Measurements from ENCODE around the gene SLIT3. TPM values are rescaled to one million over a fixed set of nuclear protein-coding genes. Genes with fewer than 3 reads are reported as not detected.

The SLIT3 gene
- total RNA-seq, 1 experiment from 2014 or later = 0.10 TPM

GRCh38 chr5:168686837-168687236 is 614.1 kb downstream of the SLIT3 start:
- Histone ChIP-seq H3K79me2 (ENCODE audit: insufficient read depth, low read length) (no peaks in the 10 kb centered on the region), H3K9me3 (ENCODE audit: control insufficient read depth in 1 of 2, insufficient read depth in 1 of 2, low read depth in 1 of 2, low read length in 2 of 2) (no peaks in the 10 kb centered on the region), H4K20me1 (ENCODE audit: insufficient read depth) (no peaks in the 10 kb centered on the region), H3K27me3 (ENCODE audit: insufficient read depth, low read length) (peaks cover 21% of the 10 kb centered on the region), H3K36me3 (ENCODE audit: control insufficient read depth in 1 of 2, insufficient read depth in 2 of 2, low read length in 2 of 2) (no peaks in the 10 kb centered on the region), H3K4me1 (ENCODE audit: control insufficient read depth in 1 of 2, insufficient read depth in 2 of 2, low read length in 2 of 2) (no peaks in the 10 kb centered on the region), H3K4me3 (replicated peaks in 1 of 2; ENCODE audit: low read depth in 1 of 2, low read length in 2 of 2) (no peak overlapping the region), H3K9ac (ENCODE audit: low read length) (no peak overlapping the region), H3K27ac (ENCODE audit: low read depth, low read length) (no peak overlapping the region), H3K9me2 (ENCODE audit: insufficient read depth) (no peaks in the 10 kb centered on the region), H2AFZ (ENCODE audit: low read depth, low read length, poor library complexity, severe bottlenecking) (no peak overlapping the region), H3K4me2 (ENCODE audit: low read length) (no peak overlapping the region)
- no TSS peak for BruUV-seq (replicated peaks)
- CTCF ChIA-PET = no interaction called here
- ATAC-seq (no peak), DNase-seq (ENCODE audit: low read depth, low spot score) (no peak)
- intact Hi-C loops (cut with micrococcal nuclease) = no loop called here
- no peak for TF ChIP-seq JUND (IDR thresholded peaks at IDR 0.05)
- no peak for TF ChIP-seq RAD21 (IDR thresholded peaks at IDR 0.05; ENCODE audit: low read depth)
- no peak for TF ChIP-seq ZNF274 (IDR thresholded peaks at IDR 0.05; ENCODE audit: low read depth, low read length)
- no peak for TF ChIP-seq CEBPB (IDR thresholded peaks at IDR 0.05; ENCODE audit: low read depth)
- TF ChIP-seq FOSL1 (IDR thresholded peaks at IDR 0.05; ENCODE audit: low read depth) = no peak
- TF ChIP-seq SRF (IDR thresholded peaks at IDR 0.05; ENCODE audit: low read depth) = no peak
- TF ChIP-seq EZH2 (IDR thresholded peaks at IDR 0.05) = no peak
- POLR2A ChIA-PET = no interaction called here
- RAD21 ChIA-PET (ENCODE audit: low non-redundant PET in 1 of 2, low total read pairs in 2 of 2, uncharacterized antibody in 2 of 2, unreplicated experiment in 2 of 2) = no interaction called here

GRCh38 chr5:168685566-168685965 is 615.4 kb downstream of the SLIT3 start:
- BruUV-seq (replicated peaks) = no TSS peak
- no peak overlapping the region for H3K4me3 ChIP-seq (replicated peaks in 1 of 2; ENCODE audit: low read depth in 1 of 2, low read length in 2 of 2)
- H2AFZ ChIP-seq (ENCODE audit: low read depth, low read length, poor library complexity, severe bottlenecking) = no peak overlapping the region
- no peak overlapping the region for H3K4me2 ChIP-seq (ENCODE audit: low read length)
- H3K27ac ChIP-seq (ENCODE audit: low read depth, low read length) = no peak overlapping the region
- ChIA-PET POLR2A (no interaction called here), RAD21 (ENCODE audit: low non-redundant PET in 1 of 2, low total read pairs in 2 of 2, uncharacterized antibody in 2 of 2, unreplicated experiment in 2 of 2) (no interaction called here), CTCF (no interaction called here)
- no peaks in the 10 kb centered on the region for H3K9me3 ChIP-seq (ENCODE audit: control insufficient read depth in 1 of 2, insufficient read depth in 1 of 2, low read depth in 1 of 2, low read length in 2 of 2)
- H3K79me2 ChIP-seq (ENCODE audit: insufficient read depth, low read length) = no peaks in the 10 kb centered on the region
- H3K9ac ChIP-seq (ENCODE audit: low read length) = no peak overlapping the region
- no peaks in the 10 kb centered on the region for H3K4me1 ChIP-seq (ENCODE audit: control insufficient read depth in 1 of 2, insufficient read depth in 2 of 2, low read length in 2 of 2)
- peaks cover 9% of the 10 kb centered on the region for H3K27me3 ChIP-seq (ENCODE audit: insufficient read depth, low read length)
- H3K9me2 ChIP-seq (ENCODE audit: insufficient read depth) = no peaks in the 10 kb centered on the region
- H3K36me3 ChIP-seq (ENCODE audit: control insufficient read depth in 1 of 2, insufficient read depth in 2 of 2, low read length in 2 of 2) = no peaks in the 10 kb centered on the region
- ATAC-seq = no peak
- no peak for DNase-seq (ENCODE audit: low read depth, low spot score)
- TF ChIP-seq POLR2A (IDR thresholded peaks at IDR 0.05; ENCODE audit: borderline replicate concordance, extremely low read depth, insufficient read depth, insufficient read length) (no peak), EZH2phosphoT487 (IDR thresholded peaks at IDR 0.05; ENCODE audit: borderline replicate concordance) (no peak), SRF (IDR thresholded peaks at IDR 0.05; ENCODE audit: low read depth) (no peak), EGR1 (IDR thresholded peaks at IDR 0.05; ENCODE audit: low read depth) (no peak), TCF7L2 (IDR thresholded peaks at IDR 0.05; ENCODE audit: borderline replicate concordance, extremely low read depth, insufficient read depth, insufficient read length) (no peak), POLR2AphosphoS5 (IDR thresholded peaks at IDR 0.05; ENCODE audit: low read depth, low read length) (no peak), ZNF274 (IDR thresholded peaks at IDR 0.05; ENCODE audit: low read depth, low read length) (no peak), CBX3 (IDR thresholded peaks at IDR 0.05; ENCODE audit: low read depth) (no peak), CEBPB (IDR thresholded peaks at IDR 0.05; ENCODE audit: low read depth) (no peak), YY1 (IDR thresholded peaks at IDR 0.05; ENCODE audit: extremely low read depth, insufficient replicate concordance, low read depth, low read length) (no peak), EZH2 (IDR thresholded peaks at IDR 0.05) (no peak)
- no peaks in the 10 kb centered on the region for H4K20me1 ChIP-seq (ENCODE audit: insufficient read depth)
- intact Hi-C loops (cut with micrococcal nuclease) = no loop called here

Data from HCT116 (cell line).